Epithelial cell of esophagus (primary cell): ENCODE results near the gene DSG1.

Experiments used
- DNase-seq: peaks from one replicate; pipeline ENCODE4 v3.0.0; 2010; ENCODE audit warnings: low read depth
- H3K4me3 ChIP-seq: 2 replicates; pipeline ENCODE4 v1.5.1; 2011; ENCODE audit warnings: mild to moderate bottlenecking, low read length, control low read depth
- CTCF ChIP-seq: IDR thresholded peaks from 2 replicates; pipeline ENCODE4 v1.5.1; 2011; ENCODE audit warnings: low read depth, mild to moderate bottlenecking, low read length, control low read depth, inconsistent platforms; ENCODE audit not compliant: insufficient read depth; ENCODE audit errors: missing control alignments

DSG1 gene

GRCh38 chr18:31317860-31318259, at the start of gene DSG1:
DSG1 (plus strand) TSS chr18:31318160; CDS start chr18:31318301, 141 bp downstream.
- no peak for TF ChIP-seq CTCF
- DNase-seq = peak; percentile 45
- peak within 1 kb of the TSS; percentile 52 for H3K4me3 ChIP-seq

GRCh38 chr18:31268985-31269406, 49.0 kb upstream of the DSG1 start:
- DNase-seq = peak; percentile 84
- no peak for TF ChIP-seq CTCF
- no peak overlapping the region for H3K4me3 ChIP-seq

GRCh38 chr18:31269566-31269965, 48.4 kb upstream of the DSG1 start:
- TF ChIP-seq CTCF = no peak
- no peak overlapping the region for H3K4me3 ChIP-seq
- no peak for DNase-seq

- no peak overlapping the region for H3K4me3 ChIP-seq
- TF ChIP-seq CTCF = no peak
- DNase-seq = no peak
These were observed 47.4 kb upstream of the DSG1 start for GRCh38 chr18:31270578-31270977.

GRCh38 chr18:31273812-31274527, 44.0 kb upstream of the DSG1 start:
- DNase-seq = no peak
- no peak overlapping the region for H3K4me3 ChIP-seq
- TF ChIP-seq CTCF = no peak

GRCh38 chr18:31274931-31275330, 43.0 kb upstream of the DSG1 start:
- TF ChIP-seq CTCF = no peak
- peak; percentile 96 for DNase-seq
- H3K4me3 ChIP-seq = no peak overlapping the region
